MM.1S (cell line): ENCODE results near the gene CYB5R4.
"Not testable (repeated sequence)": the region's sequence is repeated elsewhere in the genome, so short reads cannot be mapped to it uniquely, and the experiment has no call there.

ENCODE experiments used
- DNase-seq: peaks from one replicate; pipeline ENCODE4 v3.0.0-alpha.2; 2015
- H2AFZ ChIP-seq: fragments of 300-600 bp; sonication (generic); 2 replicates; pipeline ENCODE4 v1.6.0; 2016; ENCODE audit warnings: antibody characterized with exemption, low read length
- H3F3A ChIP-seq: fragments of 300-600 bp; sonication (generic); 2 replicates; pipeline ENCODE4 v1.6.1; 2016; ENCODE audit warnings: mild to moderate bottlenecking, antibody characterized with exemption, low read length, moderate library complexity, mixed read lengths; ENCODE audit not compliant: insufficient read depth
- H3K27ac ChIP-seq: fragments of 300-600 bp; sonication (generic); 2 replicates; pipeline ENCODE4 v1.5.1; 2016; ENCODE audit warnings: mild to moderate bottlenecking, low read length
- H3K27me3 ChIP-seq: fragments of 300-600 bp; sonication (generic); replicated peaks from 2 replicates; pipeline ENCODE4 v1.6.0; 2016; ENCODE audit warnings: low read length; ENCODE audit not compliant: insufficient read depth
- H3K36me3 ChIP-seq: fragments of 300-600 bp; sonication (generic); replicated peaks from 2 replicates; pipeline ENCODE4 v1.6.1; 2016; ENCODE audit warnings: mild to moderate bottlenecking, low read length, mixed read lengths; ENCODE audit not compliant: insufficient read depth
- H3K4me1 ChIP-seq: fragments of 300-600 bp; sonication (generic); 2 replicates; pipeline ENCODE4 v1.6.1; 2016; ENCODE audit warnings: low read length, mixed read lengths
- H3K4me2 ChIP-seq: fragments of 300-600 bp; sonication (generic); 2 replicates; pipeline ENCODE4 v1.6.0; 2016; ENCODE audit warnings: low read depth, low read length
- H3K4me3 ChIP-seq: fragments of 300-600 bp; sonication (generic); 2 replicates; pipeline ENCODE4 v1.5.1; 2016; ENCODE audit warnings: low read length, mixed read lengths
- H3K79me2 ChIP-seq: fragments of 300-600 bp; sonication (generic); 2 replicates; pipeline ENCODE4 v1.6.1; 2016; ENCODE audit warnings: mixed run types, low read length, mixed read lengths
- H3K9ac ChIP-seq: fragments of 300-600 bp; sonication (generic); 2 replicates; pipeline ENCODE4 v1.6.1; 2016; ENCODE audit warnings: low read length, mixed read lengths
- H3K9me2 ChIP-seq: fragments of 300-600 bp; sonication (generic); replicated peaks from 2 replicates; pipeline ENCODE4 v1.6.1; 2016; ENCODE audit warnings: mild to moderate bottlenecking, low read length, mixed read lengths; ENCODE audit not compliant: insufficient read depth
- H3K9me3 ChIP-seq: fragments of 300-600 bp; sonication (generic); replicated peaks from 2 replicates; pipeline ENCODE4 v1.6.1; 2016; ENCODE audit warnings: mild to moderate bottlenecking, low read length, mixed read lengths; ENCODE audit not compliant: insufficient read depth
- H4K20me1 ChIP-seq: fragments of 300-600 bp; sonication (generic); 2 replicates; pipeline ENCODE4 v1.6.1; 2016; ENCODE audit warnings: mild to moderate bottlenecking, low read length, moderate library complexity, mixed read lengths; ENCODE audit not compliant: insufficient read depth
- CTCF ChIP-seq: fragments of 300-600 bp; sonication (generic); IDR thresholded peaks from 2 replicates; pipeline ENCODE4 v1.5.1; 2016; ENCODE audit warnings: antibody characterized with exemption, low read length, mixed read lengths
- EZH2 ChIP-seq: fragments of 300-600 bp; sonication (generic); optimal IDR thresholded peaks from 2 replicates; pipeline ENCODE3; 2017; ENCODE audit warnings: low read depth, mild to moderate bottlenecking, antibody characterized with exemption, low read length, mixed read lengths
- EZH2phosphoT487 ChIP-seq: fragments of 300-600 bp; sonication (generic); IDR thresholded peaks from 2 replicates; pipeline ENCODE4 v1.6.1; 2018; ENCODE audit warnings: antibody characterized with exemption, low read length

Gene CYB5R4

GRCh38 chr6:83920017-83920416 lies 60.5 kb downstream of the CYB5R4 start:
- no peaks in the 10 kb centered on the region for H3K9me3 ChIP-seq
- H4K20me1 ChIP-seq: no peaks in the 10 kb centered on the region
- no peaks in the 10 kb centered on the region for H3K9me2 ChIP-seq

GRCh38 chr6:83921315-83921714 lies 61.8 kb downstream of the CYB5R4 start:
- H3K79me2 ChIP-seq: no peaks in the 10 kb centered on the region
- no peak overlapping the region for H3K4me2 ChIP-seq
- H3K27ac ChIP-seq: no peak overlapping the region
- H3K36me3 ChIP-seq: no peaks in the 10 kb centered on the region; the same call in 1 of the 2 replicates
- no peaks in the 10 kb centered on the region for H4K20me1 ChIP-seq
- DNase-seq: no peak
- no peaks in the 10 kb centered on the region for H3F3A ChIP-seq
- H3K27me3 ChIP-seq: no peaks in the 10 kb centered on the region
- no peaks in the 10 kb centered on the region for H3K4me1 ChIP-seq
- TF ChIP-seq EZH2phosphoT487 (no peak), CTCF (no peak), EZH2 (no peak)
- H3K4me3 ChIP-seq: no peak overlapping the region
- H3K9ac ChIP-seq: no peak overlapping the region
- no peak overlapping the region for H2AFZ ChIP-seq
- no peaks in the 10 kb centered on the region for H3K9me2 ChIP-seq
- no peaks in the 10 kb centered on the region for H3K9me3 ChIP-seq

More at GRCh38 chr6:83920017-83920416, 60.5 kb downstream of the CYB5R4 start:
- DNase-seq: no peak
- Histone ChIP-seq H3K4me1 (no peaks in the 10 kb centered on the region), H3K27me3 (no peaks in the 10 kb centered on the region), H3K9ac (no peak overlapping the region), H2AFZ (no peak overlapping the region), H3K27ac (no peak overlapping the region), H3K4me2 (no peak overlapping the region), H3K79me2 (no peaks in the 10 kb centered on the region), H3K36me3 (no peaks in the 10 kb centered on the region; the same call in 1 of the 2 replicates), H3F3A (no peaks in the 10 kb centered on the region), H3K4me3 (no peak overlapping the region)
- TF ChIP-seq EZH2 (no peak), EZH2phosphoT487 (no peak), CTCF (no peak)

- Histone ChIP-seq H3K79me2 (no peaks in the 10 kb centered on the region), H3K36me3 (no peaks in the 10 kb centered on the region; the same call in 1 of the 2 replicates), H4K20me1 (no peaks in the 10 kb centered on the region), H3K9me2 (no peaks in the 10 kb centered on the region), H3K4me2 (no peak overlapping the region), H3K9me3 (no peaks in the 10 kb centered on the region), H3K4me3 (no peak overlapping the region), H3K27me3 (no peaks in the 10 kb centered on the region), H3K4me1 (no peaks in the 10 kb centered on the region), H3K9ac (no peak overlapping the region), H2AFZ (no peak overlapping the region), H3K27ac (no peak overlapping the region), H3F3A (no peaks in the 10 kb centered on the region)
- no peak for DNase-seq
- TF ChIP-seq EZH2: no peak
- no peak for TF ChIP-seq EZH2phosphoT487
- no peak for TF ChIP-seq CTCF
Observed at GRCh38 chr6:83927470-83927869, 68.0 kb downstream of the CYB5R4 start.

GRCh38 chr6:83928286-83928685 lies 68.8 kb downstream of the CYB5R4 start:
- Histone ChIP-seq H3K79me2 (no peaks in the 10 kb centered on the region), H3K27ac (no peak overlapping the region), H3K36me3 (no peaks in the 10 kb centered on the region; the same call in 1 of the 2 replicates), H3K9ac (no peak overlapping the region), H3K27me3 (no peaks in the 10 kb centered on the region), H4K20me1 (no peaks in the 10 kb centered on the region), H3K4me2 (no peak overlapping the region), H3K9me2 (no peaks in the 10 kb centered on the region), H3F3A (no peaks in the 10 kb centered on the region), H3K9me3 (no peaks in the 10 kb centered on the region), H2AFZ (no peak overlapping the region), H3K4me1 (no peaks in the 10 kb centered on the region), H3K4me3 (no peak overlapping the region)
- TF ChIP-seq EZH2: no peak
- no peak for DNase-seq

- not testable (repeated sequence) for H2AFZ ChIP-seq, H3K79me2 ChIP-seq, DNase-seq, H3K4me3 ChIP-seq, H3K9ac ChIP-seq, H3K4me2 ChIP-seq, H3K27me3 ChIP-seq, H3K36me3 ChIP-seq, H3K27ac ChIP-seq, H3F3A ChIP-seq, H3K9me2 ChIP-seq, H3K9me3 ChIP-seq, H4K20me1 ChIP-seq, H3K4me1 ChIP-seq
Observed at GRCh38 chr6:83946201-83946833, 86.8 kb downstream of the CYB5R4 start.

GRCh38 chr6:83947983-83948382 lies 88.5 kb downstream of the CYB5R4 start:
- not testable (repeated sequence) for H3K4me2 ChIP-seq, H3K27ac ChIP-seq, DNase-seq, H4K20me1 ChIP-seq, H3K27me3 ChIP-seq, H3K9me3 ChIP-seq, H3K4me3 ChIP-seq, H3K36me3 ChIP-seq, H2AFZ ChIP-seq, H3K9ac ChIP-seq, H3K4me1 ChIP-seq, H3F3A ChIP-seq, H3K9me2 ChIP-seq, H3K79me2 ChIP-seq
